HL-60 (cell line): Measurements from ENCODE around the gene MTG2.

ENCODE experiments used
- DNase-seq, 2 experiments: peaks; one replicate each; pipeline ENCODE4 v3.0.0-alpha.2; 2010 to 2020; ENCODE audit warnings: low read depth in 1 of 2, low spot score in 1 of 2
- H3K27ac ChIP-seq: fragments of 250-450 bp; sonication (Bioruptor Pico); replicated peaks from 2 replicates; pipeline ENCODE4 v1.5.1; 2020; ENCODE audit warnings: mild to moderate bottlenecking, moderate library complexity
- H3K27me3 ChIP-seq: fragments of 250-450 bp; sonication (Bioruptor Pico); 2 replicates; pipeline ENCODE4 v1.5.1; 2021; ENCODE audit warnings: mild to moderate bottlenecking, moderate library complexity; ENCODE audit not compliant: insufficient read depth, poor library complexity, severe bottlenecking
- H3K4me3 ChIP-seq: replicated peaks from 2 replicates; pipeline ENCODE4 v1.5.1; 2011; ENCODE audit warnings: mild to moderate bottlenecking, control low read depth, low read length; ENCODE audit not compliant: insufficient read depth
- GABPA ChIP-seq: IDR thresholded peaks from 2 replicates; pipeline ENCODE4 v1.6.1; 2012; ENCODE audit warnings: low read depth
- POLR2AphosphoS5 ChIP-seq: IDR thresholded peaks from 2 replicates; pipeline ENCODE4 v1.6.1; 2012; ENCODE audit warnings: low read depth
- SPI1 ChIP-seq: IDR thresholded peaks from 2 replicates; pipeline ENCODE4 v1.6.1; 2012; ENCODE audit warnings: low read depth, mild to moderate bottlenecking, borderline replicate concordance
- TF ChIP-seq, protein P1 (sequence below): IDR thresholded peaks from one replicate; pipeline ENCODE4 v1.5.1; 2011; ENCODE audit warnings: low read length, control low read depth, inconsistent platforms; ENCODE audit not compliant: insufficient read depth
- TF ChIP-seq, protein P2 (sequence below): IDR thresholded peaks from 2 replicates; pipeline ENCODE4 v1.6.1; 2012; ENCODE audit warnings: low read depth; ENCODE audit not compliant: insufficient replicate concordance

Gene MTG2

GRCh38 chr20:62156592-62157386 lies 26.0 kb upstream of the MTG2 start:
- DNase-seq = peak in 1 of 2 experiments; percentile 52
- TF ChIP-seq GABPA (no peak), POLR2AphosphoS5 (no peak)
- TF ChIP-seq, protein P1, sequence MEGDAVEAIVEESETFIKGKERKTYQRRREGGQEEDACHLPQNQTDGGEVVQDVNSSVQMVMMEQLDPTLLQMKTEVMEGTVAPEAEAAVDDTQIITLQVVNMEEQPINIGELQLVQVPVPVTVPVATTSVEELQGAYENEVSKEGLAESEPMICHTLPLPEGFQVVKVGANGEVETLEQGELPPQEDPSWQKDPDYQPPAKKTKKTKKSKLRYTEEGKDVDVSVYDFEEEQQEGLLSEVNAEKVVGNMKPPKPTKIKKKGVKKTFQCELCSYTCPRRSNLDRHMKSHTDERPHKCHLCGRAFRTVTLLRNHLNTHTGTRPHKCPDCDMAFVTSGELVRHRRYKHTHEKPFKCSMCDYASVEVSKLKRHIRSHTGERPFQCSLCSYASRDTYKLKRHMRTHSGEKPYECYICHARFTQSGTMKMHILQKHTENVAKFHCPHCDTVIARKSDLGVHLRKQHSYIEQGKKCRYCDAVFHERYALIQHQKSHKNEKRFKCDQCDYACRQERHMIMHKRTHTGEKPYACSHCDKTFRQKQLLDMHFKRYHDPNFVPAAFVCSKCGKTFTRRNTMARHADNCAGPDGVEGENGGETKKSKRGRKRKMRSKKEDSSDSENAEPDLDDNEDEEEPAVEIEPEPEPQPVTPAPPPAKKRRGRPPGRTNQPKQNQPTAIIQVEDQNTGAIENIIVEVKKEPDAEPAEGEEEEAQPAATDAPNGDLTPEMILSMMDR = peak; percentile 40
- Histone ChIP-seq H3K27me3 (no peaks in the 10 kb centered on the region), H3K27ac (no peak overlapping the region), H3K4me3 (no peak overlapping the region)

- Histone ChIP-seq H3K4me3 (no peak overlapping the region), H3K27ac (no peak overlapping the region), H3K27me3 (no peaks in the 10 kb centered on the region)
- no peak for TF ChIP-seq SPI1
- no peak for TF ChIP-seq GABPA
- TF ChIP-seq, protein P1 = no peak
- TF ChIP-seq, protein P2, sequence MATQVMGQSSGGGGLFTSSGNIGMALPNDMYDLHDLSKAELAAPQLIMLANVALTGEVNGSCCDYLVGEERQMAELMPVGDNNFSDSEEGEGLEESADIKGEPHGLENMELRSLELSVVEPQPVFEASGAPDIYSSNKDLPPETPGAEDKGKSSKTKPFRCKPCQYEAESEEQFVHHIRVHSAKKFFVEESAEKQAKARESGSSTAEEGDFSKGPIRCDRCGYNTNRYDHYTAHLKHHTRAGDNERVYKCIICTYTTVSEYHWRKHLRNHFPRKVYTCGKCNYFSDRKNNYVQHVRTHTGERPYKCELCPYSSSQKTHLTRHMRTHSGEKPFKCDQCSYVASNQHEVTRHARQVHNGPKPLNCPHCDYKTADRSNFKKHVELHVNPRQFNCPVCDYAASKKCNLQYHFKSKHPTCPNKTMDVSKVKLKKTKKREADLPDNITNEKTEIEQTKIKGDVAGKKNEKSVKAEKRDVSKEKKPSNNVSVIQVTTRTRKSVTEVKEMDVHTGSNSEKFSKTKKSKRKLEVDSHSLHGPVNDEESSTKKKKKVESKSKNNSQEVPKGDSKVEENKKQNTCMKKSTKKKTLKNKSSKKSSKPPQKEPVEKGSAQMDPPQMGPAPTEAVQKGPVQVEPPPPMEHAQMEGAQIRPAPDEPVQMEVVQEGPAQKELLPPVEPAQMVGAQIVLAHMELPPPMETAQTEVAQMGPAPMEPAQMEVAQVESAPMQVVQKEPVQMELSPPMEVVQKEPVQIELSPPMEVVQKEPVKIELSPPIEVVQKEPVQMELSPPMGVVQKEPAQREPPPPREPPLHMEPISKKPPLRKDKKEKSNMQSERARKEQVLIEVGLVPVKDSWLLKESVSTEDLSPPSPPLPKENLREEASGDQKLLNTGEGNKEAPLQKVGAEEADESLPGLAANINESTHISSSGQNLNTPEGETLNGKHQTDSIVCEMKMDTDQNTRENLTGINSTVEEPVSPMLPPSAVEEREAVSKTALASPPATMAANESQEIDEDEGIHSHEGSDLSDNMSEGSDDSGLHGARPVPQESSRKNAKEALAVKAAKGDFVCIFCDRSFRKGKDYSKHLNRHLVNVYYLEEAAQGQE = no peak
- no peak for TF ChIP-seq POLR2AphosphoS5
- DNase-seq = no peak
These were observed 25.3 kb upstream of the MTG2 start for GRCh38 chr20:62157387-62158087.

GRCh38 chr20:62158088-62158400 lies 24.8 kb upstream of the MTG2 start:
- no peak overlapping the region for H3K27ac ChIP-seq
- no peak for DNase-seq
- no peak for TF ChIP-seq POLR2AphosphoS5
- TF ChIP-seq, protein P2 = no peak
- TF ChIP-seq, protein P1 = no peak
- no peak for TF ChIP-seq GABPA
- TF ChIP-seq SPI1 = no peak
- no peak overlapping the region for H3K4me3 ChIP-seq
- no peaks in the 10 kb centered on the region for H3K27me3 ChIP-seq
